Erythroblast (primary cell): ENCODE measurements around the gene GSC2.

Source experiments
- GATA1 ChIP-seq: IDR thresholded peaks from 2 replicates; pipeline ENCODE4 v1.6.1; 2011; ENCODE audit warnings: low read depth, mild to moderate bottlenecking, control low read depth, low read length, moderate library complexity
- POLR2A ChIP-seq: IDR thresholded peaks from 2 replicates; pipeline ENCODE4 v1.6.1; 2011; ENCODE audit warnings: mild to moderate bottlenecking, low read length

DNA sequence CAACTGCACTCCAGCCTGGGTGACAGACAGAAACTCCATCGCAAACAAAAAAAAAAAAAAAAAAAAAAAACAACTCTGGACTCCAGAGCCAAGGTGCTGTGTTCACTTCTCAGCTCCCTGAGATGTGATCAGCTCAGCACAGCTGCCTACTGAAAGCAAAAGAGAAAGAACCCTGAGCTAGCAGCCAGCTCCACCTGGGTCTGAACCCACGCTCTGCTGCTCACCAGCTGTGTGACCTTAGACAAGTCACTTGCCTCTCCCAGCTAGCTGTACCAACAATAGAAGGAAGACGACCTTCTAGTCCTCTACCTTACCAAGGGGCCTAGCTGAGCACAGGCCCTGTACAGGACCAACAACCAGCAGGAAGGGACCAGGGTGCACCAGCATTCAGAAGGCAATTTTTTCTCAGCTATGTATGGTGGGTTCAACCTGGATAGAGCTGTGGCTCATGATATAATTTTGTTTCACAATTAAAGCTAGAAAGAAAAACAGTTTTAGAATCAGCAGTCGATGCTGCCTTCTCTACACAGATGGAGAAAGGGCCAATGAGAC is 31.7 kb downstream of the GSC2 start:
- TF ChIP-seq POLR2A: no peak
- no peak for TF ChIP-seq GATA1
